Stimulated activated naive B cell treated with anti-CD40 and anti-IgM and Interleukin-4, amounts not matched to agents 10 μg/mL and 1 μg/mL and 100 μg/mL, for 72 hours (primary cell): Measurements from ENCODE around the gene COL23A1.
A peak's percentile ranks its signal among the peaks of the same experiment; 100 is the strongest.
"Not testable (repeated sequence)": the region's sequence is repeated elsewhere in the genome, so short reads cannot be mapped to it uniquely, and the experiment has no call there.

ENCODE experiments used
- ATAC-seq, 2 donors: fragments of 150-1000 bp; cut with Tn5 transposase; replicated peaks; 2 replicates each; pipeline ENCODE4 v1.10.0; 2021; ENCODE audit warnings: moderate library complexity in 1 of 2
- DNase-seq: peaks from one replicate; pipeline ENCODE4 v3.0.0; 2021
- H3K27ac Mint-ChIP-seq: one replicate; pipeline ENCODE4 v1.8.0; 2022; ENCODE audit warnings: mild to moderate bottlenecking, mixed read lengths
- H3K27me3 Mint-ChIP-seq, 2 donors: one replicate each; pipeline ENCODE4 v1.8.0; 2022; ENCODE audit warnings: mixed read lengths in 2 of 2
- H3K36me3 Mint-ChIP-seq, 2 donors: one replicate each; pipeline ENCODE4 v1.8.0; 2022; ENCODE audit warnings: mixed read lengths in 2 of 2, mild to moderate bottlenecking in 1 of 2
- H3K4me1 Mint-ChIP-seq, 2 donors: one replicate each; pipeline ENCODE4 v1.8.0; 2022; ENCODE audit warnings: mixed read lengths in 2 of 2, mild to moderate bottlenecking in 1 of 2
- H3K4me3 Mint-ChIP-seq, 2 donors: one replicate each; pipeline ENCODE4 v1.8.0; 2022; ENCODE audit warnings: mild to moderate bottlenecking in 2 of 2, mixed read lengths in 2 of 2, moderate library complexity in 1 of 2
- H3K9me3 Mint-ChIP-seq, 2 donors: one replicate each; pipeline ENCODE4 v1.8.0; 2022; ENCODE audit warnings: mixed read lengths in 2 of 2, mild to moderate bottlenecking in 1 of 2

COL23A1 gene

GRCh38 chr5:178326374-178326715 lies 263.8 kb downstream of the COL23A1 start:
- Mint-ChIP-seq H3K36me3 (no peaks in the 10 kb centered on the region), H3K4me1 (peaks cover 4 to 5% of the 10 kb centered on the region in 2 donors), H3K4me3 (no peak overlapping the region), H3K27me3 (peaks cover 0 to 15% of the 10 kb centered on the region in 2 donors), H3K27ac (no peak overlapping the region), H3K9me3 (no peaks in the 10 kb centered on the region)
- ATAC-seq (no peak), DNase-seq (no peak)

GRCh38 chr5:178325679-178326373 lies 264.4 kb downstream of the COL23A1 start:
- DNase-seq: no peak
- no peak overlapping the region for H3K27ac Mint-ChIP-seq
- no peaks in the 10 kb centered on the region for H3K9me3 Mint-ChIP-seq
- peaks cover 0 to 15% of the 10 kb centered on the region in 2 donors for H3K27me3 Mint-ChIP-seq
- no peak for ATAC-seq
- no peaks in the 10 kb centered on the region for H3K36me3 Mint-ChIP-seq
- peaks cover 3 to 5% of the 10 kb centered on the region in 2 donors for H3K4me1 Mint-ChIP-seq
- H3K4me3 Mint-ChIP-seq: no peak overlapping the region

- Mint-ChIP-seq H3K4me3 (no peak overlapping the region), H3K4me1 (peaks cover 2 to 5% of the 10 kb centered on the region in 2 donors), H3K27ac (no peak overlapping the region), H3K27me3 (peaks cover 0 to 15% of the 10 kb centered on the region in 2 donors), H3K9me3 (no peaks in the 10 kb centered on the region), H3K36me3 (no peaks in the 10 kb centered on the region)
- DNase-seq (no peak), ATAC-seq (no peak)
Measured at GRCh38 chr5:178325311-178325678, 264.9 kb downstream of the COL23A1 start.

GRCh38 chr5:178324481-178325310 lies 265.5 kb downstream of the COL23A1 start:
- DNase-seq (peak; percentile 47), ATAC-seq (peak; percentile 76 to 86)
- Mint-ChIP-seq H3K4me1 (peaks cover 2 to 5% of the 10 kb centered on the region in 2 donors), H3K27me3 (peaks cover 0 to 15% of the 10 kb centered on the region in 2 donors), H3K9me3 (no peaks in the 10 kb centered on the region), H3K27ac (no peak overlapping the region), H3K4me3 (no peak overlapping the region), H3K36me3 (no peaks in the 10 kb centered on the region)

- peak; percentile 54 to 56 for ATAC-seq
- H3K27ac Mint-ChIP-seq: peak overlapping the region; percentile 72
- no peaks in the 10 kb centered on the region for H3K9me3 Mint-ChIP-seq
Measured at GRCh38 chr5:178323961-178324360, 266.2 kb downstream of the COL23A1 start.

GRCh38 chr5:178323541-178323865 lies 266.7 kb downstream of the COL23A1 start:
- Mint-ChIP-seq H3K27ac (peak overlapping the region; percentile 72), H3K36me3 (no peaks in the 10 kb centered on the region), H3K9me3 (no peaks in the 10 kb centered on the region), H3K4me1 (peaks cover 2 to 5% of the 10 kb centered on the region in 2 donors), H3K4me3 (peak overlapping the region; percentile 54 to 69), H3K27me3 (peaks cover 0 to 15% of the 10 kb centered on the region in 2 donors)
- ATAC-seq (no peak), DNase-seq (no peak)

More at GRCh38 chr5:178323961-178324360, 266.2 kb downstream of the COL23A1 start:
- Mint-ChIP-seq H3K4me1 (peaks cover 2 to 5% of the 10 kb centered on the region in 2 donors), H3K27me3 (peaks cover 0 to 15% of the 10 kb centered on the region in 2 donors), H3K4me3 (peak overlapping the region; percentile 27 to 54), H3K36me3 (no peaks in the 10 kb centered on the region)
- no peak for DNase-seq

- H3K36me3 Mint-ChIP-seq: no peaks in the 10 kb centered on the region
- peaks cover under 1 to 2% of the 10 kb centered on the region in 2 donors for H3K4me1 Mint-ChIP-seq
- peak overlapping the region; percentile 54 to 69 for H3K4me3 Mint-ChIP-seq
- peaks cover 0 to 15% of the 10 kb centered on the region in 2 donors for H3K27me3 Mint-ChIP-seq
- peak; percentile 14 to 36 for ATAC-seq
- no peak for DNase-seq
- H3K9me3 Mint-ChIP-seq: peaks cover 2 to 3% of the 10 kb centered on the region in 2 donors
- peak overlapping the region; percentile 72 for H3K27ac Mint-ChIP-seq
Measured at GRCh38 chr5:178322736-178323540, 267.3 kb downstream of the COL23A1 start.

- DNase-seq: no peak
- Mint-ChIP-seq H3K36me3 (peaks cover 0 to 4% of the 10 kb centered on the region in 2 donors), H3K4me3 (no peak overlapping the region), H3K9me3 (peaks cover 10 to 11% of the 10 kb centered on the region in 2 donors), H3K27me3 (peaks cover 0 to 5% of the 10 kb centered on the region in 2 donors), H3K4me1 (peaks cover 0 to 2% of the 10 kb centered on the region in 2 donors), H3K27ac (no peak overlapping the region)
- no peak for ATAC-seq
Measured at GRCh38 chr5:178320281-178320855, 269.8 kb downstream of the COL23A1 start.

- Mint-ChIP-seq H3K27ac (no peak overlapping the region), H3K4me1 (no peaks in the 10 kb centered on the region), H3K4me3 (no peak overlapping the region), H3K36me3 (peaks cover 0 to 4% of the 10 kb centered on the region in 2 donors), H3K27me3 (peaks cover 0 to 7% of the 10 kb centered on the region in 2 donors), H3K9me3 (peaks cover 10 to 11% of the 10 kb centered on the region in 2 donors)
- DNase-seq: no peak
- no peak for ATAC-seq
Measured at GRCh38 chr5:178319541-178320041, 270.6 kb downstream of the COL23A1 start.

- Mint-ChIP-seq H3K4me1 (no peaks in the 10 kb centered on the region), H3K9me3 (peaks cover 10 to 11% of the 10 kb centered on the region in 2 donors), H3K36me3 (peaks cover 0 to 4% of the 10 kb centered on the region in 2 donors), H3K27ac (no peak overlapping the region), H3K4me3 (no peak overlapping the region), H3K27me3 (peaks cover 0 to 10% of the 10 kb centered on the region in 2 donors)
- DNase-seq (no peak), ATAC-seq (no peak)
Measured at GRCh38 chr5:178318893-178319292, 271.3 kb downstream of the COL23A1 start.

GRCh38 chr5:178318382-178318781 lies 271.8 kb downstream of the COL23A1 start:
- no peaks in the 10 kb centered on the region for H3K4me1 Mint-ChIP-seq
- ATAC-seq (no peak), DNase-seq (no peak)
- H3K27ac Mint-ChIP-seq: no peak overlapping the region
- no peak overlapping the region for H3K4me3 Mint-ChIP-seq
- peaks cover 0 to 4% of the 10 kb centered on the region in 2 donors for H3K36me3 Mint-ChIP-seq
- H3K27me3 Mint-ChIP-seq: peaks cover 0 to 10% of the 10 kb centered on the region in 2 donors
- peaks cover 10 to 11% of the 10 kb centered on the region in 2 donors for H3K9me3 Mint-ChIP-seq

- not testable (repeated sequence) for H3K27ac Mint-ChIP-seq, DNase-seq, H3K4me3 Mint-ChIP-seq, H3K27me3 Mint-ChIP-seq, H3K36me3 Mint-ChIP-seq, ATAC-seq, H3K4me1 Mint-ChIP-seq
- H3K9me3 Mint-ChIP-seq: peaks cover 10 to 11% of the 10 kb centered on the region in 2 donors
Measured at GRCh38 chr5:178317727-178318126, 272.5 kb downstream of the COL23A1 start.

- no peak for DNase-seq
- no peak for ATAC-seq
- H3K27ac Mint-ChIP-seq: no peak overlapping the region
- H3K36me3 Mint-ChIP-seq: peaks cover 0 to 4% of the 10 kb centered on the region in 2 donors
- H3K4me1 Mint-ChIP-seq: no peaks in the 10 kb centered on the region
- H3K9me3 Mint-ChIP-seq: peaks cover 10 to 11% of the 10 kb centered on the region in 2 donors
- H3K4me3 Mint-ChIP-seq: no peak overlapping the region
- H3K27me3 Mint-ChIP-seq: peaks cover 7 to 10% of the 10 kb centered on the region in 2 donors
Measured at GRCh38 chr5:178314961-178315820, 275.0 kb downstream of the COL23A1 start.
